ENCODE results near the gene DPP6. TPM values are rescaled to one million over a fixed set of nuclear protein-coding genes. Genes with fewer than 3 reads are reported as not detected.

The DPP6 gene
- total RNA-seq, 1 experiment from 2014 or later: not detected

- no peak for DNase-seq
- Histone ChIP-seq H3K36me3 (no peaks in the 10 kb centered on the region), H3K4me1 (no peaks in the 10 kb centered on the region), H3K9me3 (replicated peaks) (no peaks in the 10 kb centered on the region), H3K27me3 (peaks cover 11% of the 10 kb centered on the region; the same call in 1 of the 2 replicates), H3K4me3 (no peak overlapping the region), H3K27ac (no peak overlapping the region)
These were observed 381.7 kb downstream of the DPP6 start for GRCh38 chr7:154433632-154434598.

- Histone ChIP-seq H3K4me3 (no peak overlapping the region), H3K36me3 (no peaks in the 10 kb centered on the region), H3K27me3 (peaks cover 11% of the 10 kb centered on the region), H3K27ac (no peak overlapping the region), H3K9me3 (replicated peaks) (no peaks in the 10 kb centered on the region), H3K4me1 (no peaks in the 10 kb centered on the region)
- no peak for DNase-seq
These were observed 384.4 kb downstream of the DPP6 start for GRCh38 chr7:154436560-154436959.

DNA sequence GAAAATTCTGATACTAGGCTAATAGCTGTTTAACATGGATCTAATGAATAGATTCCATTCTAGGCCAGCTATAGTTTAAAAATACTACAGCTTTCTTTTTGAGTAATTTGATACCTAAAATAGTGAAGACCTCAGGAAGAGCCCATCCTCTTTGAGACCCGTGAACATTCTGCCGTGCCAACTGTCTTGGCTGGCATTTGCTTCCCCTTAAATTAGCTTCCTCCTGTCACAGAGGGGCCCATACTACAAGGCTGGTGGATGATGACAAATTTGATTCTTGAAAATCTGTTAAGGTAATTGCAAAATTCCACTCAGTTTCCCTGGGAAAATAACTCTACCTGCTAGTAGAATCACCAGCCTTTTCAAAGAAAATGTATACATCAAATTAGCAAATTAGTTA is 385.0 kb downstream of the DPP6 start:
- H3K27ac ChIP-seq: no peak overlapping the region
- no peak overlapping the region for H3K4me3 ChIP-seq
- no peak for DNase-seq

DNA sequence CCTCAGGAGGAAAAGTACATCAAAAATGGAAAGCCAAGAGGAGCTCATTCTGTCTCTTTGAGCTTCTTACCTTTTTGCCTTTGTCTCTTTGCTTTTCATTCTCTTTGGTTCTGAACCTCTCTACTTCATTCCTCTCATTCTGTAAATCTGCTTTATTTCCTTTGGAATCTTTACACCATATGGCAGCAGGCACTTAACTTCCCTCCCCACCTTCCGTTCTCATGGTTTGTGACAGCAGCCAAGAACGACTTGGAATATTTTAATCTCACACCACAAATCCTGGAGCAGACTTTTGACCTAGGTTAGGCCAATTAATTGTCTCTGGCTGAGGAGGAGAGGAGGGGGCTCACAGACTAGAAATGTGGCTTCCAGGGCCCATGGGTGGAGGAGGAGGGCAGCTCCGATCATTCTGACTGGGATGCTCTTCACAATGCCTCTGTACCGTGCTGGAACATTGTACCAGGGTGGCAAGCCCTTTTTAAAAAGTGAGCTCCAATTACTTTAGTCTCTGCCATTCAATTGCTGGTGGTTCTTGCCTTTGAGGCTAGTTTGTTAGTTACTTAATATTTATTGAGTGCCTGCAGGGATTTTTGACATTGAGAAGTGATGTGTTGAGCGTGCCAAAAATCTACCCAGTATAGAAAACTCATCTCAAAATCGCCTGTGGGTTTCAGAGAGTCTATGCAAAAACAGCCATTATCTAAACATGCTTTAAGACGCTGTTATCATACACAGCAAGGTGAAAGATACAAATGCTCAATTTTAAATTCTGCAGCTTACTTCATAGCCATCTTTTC is 386.6 kb downstream of the DPP6 start:
- Histone ChIP-seq H3K9me3 (replicated peaks) (no peaks in the 10 kb centered on the region), H3K27me3 (peaks cover 8% of the 10 kb centered on the region), H3K36me3 (no peaks in the 10 kb centered on the region), H3K4me1 (no peaks in the 10 kb centered on the region), H3K27ac (no peak overlapping the region), H3K4me3 (no peak overlapping the region)
- DNase-seq: no peak

More for the DNA sequence above, 385.0 kb downstream of the DPP6 start:
- Histone ChIP-seq H3K27me3 (peaks cover 11% of the 10 kb centered on the region), H3K9me3 (replicated peaks) (no peaks in the 10 kb centered on the region), H3K4me1 (no peaks in the 10 kb centered on the region), H3K36me3 (no peaks in the 10 kb centered on the region)

DNA sequence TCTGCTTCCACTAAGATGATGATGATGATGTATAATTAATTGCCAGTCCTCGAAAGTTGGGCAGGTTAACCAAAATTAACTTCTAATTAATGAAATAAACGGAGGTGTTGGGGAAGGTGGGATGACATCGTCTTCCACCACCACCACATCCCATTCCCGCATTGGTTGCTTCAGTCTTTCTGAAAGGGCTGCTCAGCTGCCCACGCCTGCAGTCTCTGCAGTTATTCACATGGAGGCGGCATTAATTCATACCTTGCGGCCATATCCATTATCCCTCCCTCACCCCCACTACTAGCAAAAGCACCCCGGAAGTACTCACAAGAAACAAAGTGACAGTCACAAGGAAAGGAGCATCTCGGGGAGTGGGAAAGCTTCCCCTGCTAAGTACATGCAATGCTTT is 387.9 kb downstream of the DPP6 start:
- no peak overlapping the region for H3K27ac ChIP-seq

DNA sequence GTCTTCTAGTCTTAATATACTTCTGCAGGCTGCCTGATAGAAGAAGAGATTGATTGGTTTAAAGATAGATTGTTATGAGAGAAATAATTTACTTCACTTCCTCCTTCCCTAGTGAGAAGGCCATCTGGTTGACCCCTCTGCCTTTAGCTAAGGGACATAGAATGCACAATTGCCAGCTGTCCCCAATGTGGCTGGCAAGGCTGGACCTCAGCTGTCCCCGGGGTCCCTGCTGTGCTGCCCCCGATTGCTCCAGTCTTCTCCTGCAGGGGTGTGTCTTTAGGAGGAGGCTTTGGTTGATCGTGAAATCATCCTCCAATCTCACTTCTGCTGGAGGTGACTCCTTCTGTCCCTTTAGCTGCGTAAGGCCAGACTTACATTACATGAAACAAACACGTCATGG is 388.5 kb downstream of the DPP6 start:
- H3K27ac ChIP-seq: no peak overlapping the region
- no peak overlapping the region for H3K4me3 ChIP-seq
- peaks cover 8% of the 10 kb centered on the region for H3K27me3 ChIP-seq
- H3K4me1 ChIP-seq: no peaks in the 10 kb centered on the region
- H3K9me3 ChIP-seq (replicated peaks): no peaks in the 10 kb centered on the region
- no peak for DNase-seq
- no peaks in the 10 kb centered on the region for H3K36me3 ChIP-seq

More for the DNA sequence above, 387.9 kb downstream of the DPP6 start:
- no peak for DNase-seq
- Histone ChIP-seq H3K27me3 (peaks cover 8% of the 10 kb centered on the region), H3K4me1 (no peaks in the 10 kb centered on the region), H3K36me3 (no peaks in the 10 kb centered on the region), H3K9me3 (replicated peaks) (no peaks in the 10 kb centered on the region), H3K4me3 (no peak overlapping the region)

- H3K9me3 ChIP-seq (replicated peaks): no peaks in the 10 kb centered on the region
- no peaks in the 10 kb centered on the region for H3K4me1 ChIP-seq
- DNase-seq: no peak
- no peak overlapping the region for H3K27ac ChIP-seq
- peaks cover 5% of the 10 kb centered on the region for H3K27me3 ChIP-seq
- no peaks in the 10 kb centered on the region for H3K36me3 ChIP-seq
- H3K4me3 ChIP-seq: no peak overlapping the region
These were observed 389.6 kb downstream of the DPP6 start for GRCh38 chr7:154441811-154442210.

GRCh38 chr7:154442939-154443338 is 390.7 kb downstream of the DPP6 start:
- Histone ChIP-seq H3K27ac (no peak overlapping the region), H3K4me3 (no peak overlapping the region), H3K27me3 (peaks cover 4% of the 10 kb centered on the region; the same call in 1 of the 2 replicates), H3K9me3 (replicated peaks) (no peaks in the 10 kb centered on the region), H3K4me1 (no peaks in the 10 kb centered on the region), H3K36me3 (no peaks in the 10 kb centered on the region)
- no peak for DNase-seq

DNA sequence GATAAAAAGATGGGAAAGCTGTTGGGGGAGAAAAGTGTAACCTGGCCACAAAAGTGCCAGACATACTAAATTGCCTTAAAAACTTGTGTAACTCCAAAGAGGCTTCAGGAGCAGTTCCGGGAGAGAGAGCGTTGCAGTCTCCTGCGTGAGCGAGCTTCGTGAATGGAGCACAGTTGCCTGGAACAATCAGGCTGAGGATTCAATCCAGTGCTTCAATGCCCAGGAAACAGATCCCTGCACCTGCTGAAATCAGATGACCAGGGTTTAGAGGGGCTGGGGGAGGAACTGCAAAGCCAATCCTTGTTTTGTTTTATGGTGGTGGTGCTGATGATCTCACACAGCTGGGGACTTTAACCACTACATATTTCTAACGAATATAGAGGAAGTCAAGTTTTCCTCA is 398.3 kb downstream of the DPP6 start:
- Histone ChIP-seq H3K4me3 (no peak overlapping the region), H3K36me3 (no peaks in the 10 kb centered on the region), H3K27ac (no peak overlapping the region), H3K27me3 (peaks cover 3% of the 10 kb centered on the region; the same call in 1 of the 2 replicates), H3K4me1 (no peaks in the 10 kb centered on the region), H3K9me3 (replicated peaks) (no peaks in the 10 kb centered on the region)
- peak; percentile 4 to 25 for DNase-seq

DNA sequence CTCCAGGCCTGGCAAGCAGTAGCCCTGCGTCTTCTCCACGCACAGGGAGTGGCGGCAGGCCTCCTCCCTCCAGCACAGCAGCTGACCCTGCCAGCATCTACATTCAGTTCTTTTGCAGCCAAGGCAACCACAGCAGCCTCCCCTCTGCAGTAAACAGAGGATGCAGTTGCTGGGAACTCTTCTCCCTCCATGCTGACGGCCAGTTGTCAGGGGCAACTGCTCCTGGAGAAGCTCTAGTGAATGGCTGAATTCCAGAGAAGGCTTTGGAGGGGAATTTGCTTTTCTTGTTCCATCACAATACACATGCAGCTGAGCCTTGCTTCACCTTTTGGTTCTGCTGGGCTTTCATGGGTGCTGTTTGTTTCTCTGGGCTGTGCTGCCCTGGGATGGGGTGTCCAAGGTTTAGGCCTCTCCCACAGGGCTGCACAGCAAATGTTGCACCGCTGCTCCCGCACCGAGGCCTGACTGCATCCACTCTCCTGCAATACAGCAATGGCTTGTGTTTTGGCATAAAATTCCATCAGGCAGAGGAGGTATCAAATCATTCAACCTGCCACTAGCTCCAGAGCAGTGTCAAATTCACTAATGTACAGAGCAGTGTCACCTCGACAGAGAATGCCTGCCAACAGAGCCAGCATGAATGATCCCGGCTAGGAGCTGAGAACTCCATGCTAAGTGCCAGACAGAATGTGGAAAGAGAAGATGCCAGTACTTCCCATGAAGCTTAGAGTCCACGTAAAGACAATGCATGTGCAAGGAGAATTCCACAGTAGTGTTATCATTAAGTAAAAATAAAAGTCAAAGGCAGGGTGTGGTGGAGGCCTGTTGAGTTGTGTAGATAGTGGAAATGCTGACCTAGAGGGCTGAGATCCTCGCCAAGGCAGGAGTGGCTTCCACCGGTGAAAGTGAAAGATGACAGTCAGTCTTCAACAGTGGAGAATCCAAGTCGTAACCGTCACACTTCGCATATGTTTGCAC is 399.6 kb downstream of the DPP6 start:
- Histone ChIP-seq H3K27me3 (peaks cover 3% of the 10 kb centered on the region; the same call in 1 of the 2 replicates), H3K27ac (no peak overlapping the region)
- peak in 1 of 2 experiments; percentile 12 for DNase-seq

GRCh38 chr7:154463794-154464193 is 411.6 kb downstream of the DPP6 start:
- H3K27me3 ChIP-seq: no peaks in the 10 kb centered on the region
- no peak for DNase-seq
- no peaks in the 10 kb centered on the region for H3K36me3 ChIP-seq
- no peaks in the 10 kb centered on the region for H3K4me1 ChIP-seq
- H3K4me3 ChIP-seq: no peak overlapping the region
- H3K9me3 ChIP-seq (replicated peaks): no peaks in the 10 kb centered on the region
- H3K27ac ChIP-seq: no peak overlapping the region

More for the DNA sequence above, 399.6 kb downstream of the DPP6 start:
- Histone ChIP-seq H3K9me3 (replicated peaks) (no peaks in the 10 kb centered on the region), H3K4me3 (no peak overlapping the region), H3K36me3 (no peaks in the 10 kb centered on the region), H3K4me1 (no peaks in the 10 kb centered on the region)

- H3K36me3 ChIP-seq: no peaks in the 10 kb centered on the region
- no peak for DNase-seq
- H3K4me3 ChIP-seq: no peak overlapping the region
- peaks cover 3% of the 10 kb centered on the region; the same call in 1 of the 2 replicates for H3K27me3 ChIP-seq
- no peaks in the 10 kb centered on the region for H3K4me1 ChIP-seq
- no peaks in the 10 kb centered on the region for H3K9me3 ChIP-seq (replicated peaks)
- no peak overlapping the region for H3K27ac ChIP-seq
These were observed 417.5 kb downstream of the DPP6 start for GRCh38 chr7:154469652-154470051.

- DNase-seq: no peak
- Histone ChIP-seq H3K36me3 (no peaks in the 10 kb centered on the region), H3K27ac (no peak overlapping the region), H3K9me3 (replicated peaks) (no peaks in the 10 kb centered on the region), H3K4me3 (no peak overlapping the region), H3K4me1 (no peaks in the 10 kb centered on the region), H3K27me3 (peaks cover 3% of the 10 kb centered on the region; the same call in 1 of the 2 replicates)
These were observed 420.1 kb downstream of the DPP6 start for GRCh38 chr7:154472343-154472742.

- no peaks in the 10 kb centered on the region for H3K9me3 ChIP-seq (replicated peaks)
- no peak overlapping the region for H3K4me3 ChIP-seq
These were observed 421.2 kb downstream of the DPP6 start for GRCh38 chr7:154473360-154473759.

More at GRCh38 chr7:154473360-154473759, 421.2 kb downstream of the DPP6 start:
- H3K4me1 ChIP-seq: no peaks in the 10 kb centered on the region
- no peak overlapping the region for H3K27ac ChIP-seq
- no peak for DNase-seq
- peaks cover 3% of the 10 kb centered on the region; the same call in 1 of the 2 replicates for H3K27me3 ChIP-seq
- no peaks in the 10 kb centered on the region for H3K36me3 ChIP-seq

Data from SJCRH30 (cell line).